ENCODE results near the gene FUNDC2.
A peak's percentile ranks its signal among the peaks of the same experiment; 100 is the strongest.
"Not testable (repeated sequence)": the region's sequence is repeated elsewhere in the genome, so short reads cannot be mapped to it uniquely, and the experiment has no call there.

Gene FUNDC2

GRCh38 chrX:155026727-155027508 is at the start of gene FUNDC2:
FUNDC2 (plus strand) TSS chrX:155026844; CDS start chrX:155026939, 95 bp downstream.
- DNase-seq = peak; percentile 86 to 89

DNA sequence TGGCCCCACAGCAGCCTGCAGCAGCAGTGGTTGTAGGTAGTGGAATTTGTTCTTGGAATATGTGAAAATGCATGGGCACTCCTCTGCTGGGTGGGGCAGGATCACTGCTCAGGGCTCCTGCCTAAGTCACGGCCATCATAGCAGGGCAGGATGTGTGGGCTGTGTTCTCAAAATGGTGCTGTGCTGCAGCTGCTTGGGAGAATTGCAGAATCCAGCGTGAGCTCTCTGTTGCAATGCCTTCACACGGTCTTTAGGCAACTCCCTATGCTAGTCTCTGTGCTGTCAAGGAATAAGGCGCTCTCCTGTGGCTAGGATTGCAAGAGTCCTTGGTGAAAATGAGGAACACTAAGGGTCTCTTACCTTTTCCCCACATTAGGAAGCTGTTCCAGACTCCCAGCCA is 47.0 kb upstream of the FUNDC2 start:
- DNase-seq = peak; percentile 52 to 77

- DNase-seq = peak; percentile 52 to 89
Measured at GRCh38 chrX:154980330-154981115, 46.1 kb upstream of the FUNDC2 start.

DNA sequence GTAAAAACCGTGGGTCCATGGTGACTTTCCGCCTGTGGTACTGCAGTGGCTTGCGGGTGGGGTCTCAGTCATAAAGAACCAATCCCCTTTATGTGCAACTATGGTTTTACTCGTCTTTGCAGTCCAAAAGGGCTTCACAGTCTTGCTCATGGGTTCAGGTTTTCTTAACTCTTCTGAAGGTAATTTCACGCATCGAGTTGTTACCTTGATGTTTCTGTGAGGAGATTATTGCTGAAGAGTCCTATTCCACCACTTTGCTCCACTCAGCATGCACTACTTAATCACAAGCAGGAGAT is 45.6 kb upstream of the FUNDC2 start:
- DNase-seq = no peak

DNA sequence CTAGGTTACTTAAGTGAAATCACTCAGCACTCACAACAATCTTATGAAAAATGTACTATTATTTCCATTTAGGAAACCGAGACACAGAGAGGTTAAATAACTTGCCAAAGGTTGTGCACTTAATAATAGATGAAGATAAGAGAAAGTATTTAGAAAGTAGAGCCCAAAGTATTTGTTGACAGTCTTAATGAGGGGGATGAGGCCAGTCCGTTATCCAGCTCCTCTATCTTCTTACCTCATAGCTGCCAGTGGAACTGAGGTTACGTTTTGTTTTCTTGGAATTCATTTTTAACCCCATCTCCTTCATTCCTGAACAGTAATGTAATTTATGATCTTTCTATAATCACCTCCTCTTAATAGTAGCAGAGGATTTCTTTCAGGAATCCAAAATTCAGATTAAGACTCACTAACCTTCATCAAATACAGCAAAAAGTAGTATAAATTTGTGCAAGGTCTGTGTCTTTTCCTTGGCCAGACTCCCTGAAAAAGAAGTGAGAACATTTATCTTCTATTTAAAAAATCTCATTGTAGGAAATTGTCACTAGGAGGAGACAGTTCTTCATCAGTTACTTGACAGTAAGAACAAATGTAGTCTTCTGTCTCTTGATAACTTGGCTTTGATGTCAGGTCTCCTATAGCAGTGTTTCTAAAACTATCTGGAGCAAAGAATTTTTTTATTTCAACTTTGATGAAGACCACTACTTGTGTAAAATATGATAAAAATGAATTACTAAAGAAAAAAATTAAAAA is 39.6 kb upstream of the FUNDC2 start:
- DNase-seq = no peak

DNA sequence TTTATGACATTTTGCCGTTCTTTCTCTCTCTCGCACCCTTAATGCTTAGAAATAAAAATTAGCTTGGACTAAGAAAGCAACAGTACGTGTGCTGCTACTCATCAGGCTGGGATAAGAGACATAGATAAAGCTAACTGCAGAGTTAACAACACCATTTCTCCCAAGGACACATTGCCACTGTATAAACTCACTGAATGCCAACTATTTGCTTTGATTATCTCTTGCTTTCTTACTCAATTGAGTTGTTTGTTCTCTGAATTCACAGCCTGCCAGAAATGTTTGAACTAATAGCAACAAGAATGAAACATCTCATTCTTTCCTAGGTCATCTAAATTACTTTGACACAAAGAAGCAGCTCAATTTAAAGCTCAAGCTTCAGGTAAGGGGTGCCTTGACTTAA is 38.7 kb upstream of the FUNDC2 start:
- DNase-seq = no peak

GRCh38 chrX:154988719-154989118 is 37.9 kb upstream of the FUNDC2 start:
- DNase-seq = no peak

- DNase-seq = no peak
Measured at GRCh38 chrX:154990496-154990895, 36.1 kb upstream of the FUNDC2 start.

- DNase-seq = no peak
Measured at GRCh38 chrX:154991039-154991438, 35.6 kb upstream of the FUNDC2 start.

DNA sequence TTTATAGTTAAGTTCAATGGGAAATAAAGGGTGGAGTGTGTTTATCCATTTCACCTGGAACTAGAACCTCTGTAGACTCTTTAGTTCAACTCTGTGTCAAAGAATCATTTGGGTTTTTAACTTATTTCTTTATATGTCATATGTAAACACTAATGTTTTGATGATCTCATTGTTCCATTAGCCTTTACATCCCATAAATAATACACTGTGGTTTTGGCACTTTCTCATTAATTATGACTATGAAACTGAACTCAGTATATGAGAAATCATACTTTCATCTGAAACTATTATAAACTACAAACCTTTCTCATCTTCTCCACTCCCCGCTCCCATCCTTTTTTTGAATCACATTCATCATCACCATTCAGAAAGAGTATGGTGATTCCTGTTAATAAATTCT is 35.2 kb upstream of the FUNDC2 start:
- no peak for DNase-seq

GRCh38 chrX:154998204-154998880 is 28.3 kb upstream of the FUNDC2 start:
- DNase-seq = no peak

GRCh38 chrX:155000841-155001240 is 25.8 kb upstream of the FUNDC2 start:
- DNase-seq = no peak

- no peak for DNase-seq
Measured at GRCh38 chrX:155001873-155002272, 24.8 kb upstream of the FUNDC2 start.

GRCh38 chrX:155005190-155005589 is 21.5 kb upstream of the FUNDC2 start:
- no peak for DNase-seq

GRCh38 chrX:155006379-155006778 is 20.3 kb upstream of the FUNDC2 start:
- not testable (repeated sequence) for DNase-seq

DNA sequence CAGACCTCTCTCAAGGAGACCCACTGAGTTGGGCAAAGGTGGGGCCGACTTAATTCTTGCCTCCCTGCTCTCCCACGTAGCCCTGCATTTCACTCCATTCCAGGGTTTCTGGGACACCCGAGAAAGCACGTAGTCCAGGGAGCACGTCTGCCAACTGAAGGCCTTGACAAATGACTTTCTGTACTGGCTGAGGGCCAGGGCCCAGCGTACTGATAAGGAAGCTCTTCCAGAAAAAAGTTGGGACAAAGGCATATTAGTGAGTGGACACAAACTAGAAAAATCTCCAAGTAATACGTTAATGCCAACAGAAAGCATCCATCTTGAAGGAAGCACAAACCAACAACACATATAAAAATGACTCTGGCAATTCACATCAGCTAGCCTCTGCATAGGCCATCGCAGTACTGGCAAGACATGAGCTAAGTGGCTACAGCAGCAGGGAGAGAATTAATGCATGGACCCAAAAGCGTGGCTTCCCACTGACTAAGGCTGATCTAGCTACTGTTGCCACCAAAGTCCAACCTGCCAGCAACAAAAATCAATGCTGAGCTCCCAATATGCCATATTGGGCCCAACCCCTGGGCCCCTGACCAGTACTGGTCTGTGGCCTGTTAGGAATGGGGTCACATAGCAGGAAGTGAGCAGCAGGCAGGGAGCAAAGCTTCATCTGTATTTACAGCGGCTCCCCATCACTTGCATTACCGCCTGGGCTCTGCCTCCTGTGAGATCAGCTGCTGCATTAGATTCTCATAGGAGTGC is 19.6 kb upstream of the FUNDC2 start:
- not testable (repeated sequence) for DNase-seq

GRCh38 chrX:155008578-155008977 is 18.1 kb upstream of the FUNDC2 start:
- DNase-seq = not testable (repeated sequence)

GRCh38 chrX:155009994-155010472 is 16.6 kb upstream of the FUNDC2 start:
- DNase-seq = no peak

DNA sequence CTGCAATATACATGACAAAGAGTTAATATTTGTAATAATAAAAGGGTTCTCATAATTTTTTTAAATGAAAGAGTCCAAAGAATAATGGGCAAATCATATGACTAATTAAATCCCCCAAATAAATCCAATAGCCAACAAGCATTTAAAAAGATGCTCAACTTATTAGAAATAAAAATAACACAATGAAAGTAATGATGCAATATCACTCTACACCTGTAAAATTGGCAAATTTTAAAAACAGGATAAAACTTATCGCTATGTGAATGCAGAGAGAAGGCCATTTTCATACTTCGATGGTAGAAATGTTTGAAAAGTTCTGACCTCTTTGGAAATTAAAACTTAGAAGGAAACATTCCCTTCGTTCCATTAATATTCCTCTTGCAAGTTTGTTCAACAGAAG is 6.1 kb upstream of the FUNDC2 start:
- DNase-seq = no peak

DNA sequence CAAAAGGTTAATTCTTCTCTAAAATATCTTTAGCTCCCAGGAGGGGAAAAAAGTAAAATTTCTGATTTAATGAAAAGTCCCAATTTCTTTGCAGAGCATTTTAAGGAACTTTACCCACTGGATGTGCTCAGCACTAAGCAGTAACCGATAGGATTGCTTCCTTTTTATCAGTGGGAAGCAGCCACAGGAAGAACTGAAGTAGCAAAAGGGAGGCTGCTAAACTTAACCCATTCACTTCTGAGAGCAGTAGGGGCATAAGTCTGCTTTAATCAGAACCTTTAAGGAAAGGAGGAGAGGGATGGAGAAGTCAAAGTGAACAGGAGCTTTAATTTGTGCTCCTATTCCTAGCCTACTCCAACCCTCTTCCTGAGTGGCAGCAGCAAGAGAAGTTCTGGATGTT is 4.1 kb upstream of the FUNDC2 start, which contains the start of gene F8:
TSS of gene F8 (minus strand) at position 139 of the 400 bp plus-strand sequence. CDS start 171 bp downstream, outside the sequence.
- DNase-seq = peak; percentile 13 to 35

DNA sequence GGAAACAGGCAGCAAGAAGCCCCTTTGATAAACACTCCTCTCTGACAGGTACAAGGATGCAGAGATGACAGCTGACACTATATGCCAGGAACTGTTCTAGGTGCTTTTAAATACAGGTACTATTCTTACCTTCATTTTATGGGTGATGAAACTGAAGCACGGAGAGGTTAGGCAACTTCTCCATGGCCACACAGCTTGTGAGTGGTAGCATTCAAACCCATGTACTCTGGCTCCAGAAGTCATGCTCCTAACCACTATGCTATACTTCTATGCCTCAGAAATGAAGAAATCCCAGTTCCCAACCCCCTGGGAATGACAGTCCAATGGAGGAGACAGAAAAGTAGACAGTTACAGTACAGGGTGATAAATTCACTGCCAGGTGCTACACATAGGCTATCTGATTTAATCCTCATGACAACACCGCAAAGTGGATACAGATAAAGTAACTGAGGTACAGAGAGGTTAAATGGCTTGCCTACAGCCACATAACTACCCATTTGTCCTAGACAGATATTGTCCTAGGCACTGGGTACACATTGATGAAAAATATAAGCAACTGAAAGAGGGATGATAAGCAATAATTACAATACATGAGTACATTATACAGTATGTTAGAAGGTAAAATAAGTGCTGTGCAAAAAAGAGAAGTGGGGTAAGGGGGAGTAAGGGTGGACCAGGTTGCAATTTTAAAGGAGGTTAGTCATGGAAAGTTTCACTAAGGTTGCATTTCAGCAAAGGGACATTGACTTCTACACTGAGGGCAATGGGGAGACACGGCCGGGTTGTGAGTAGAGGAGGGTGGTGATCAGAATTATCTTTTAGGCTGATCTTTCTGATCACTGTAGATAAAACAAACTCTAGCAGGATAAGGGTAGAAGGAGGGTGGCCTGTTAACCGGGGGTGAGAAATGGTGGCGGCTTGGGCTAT is 2.5 kb upstream of the FUNDC2 start:
- DNase-seq = no peak

Measured in inflammatory macrophage treated with lipopolysaccharide for 1 hour (primary cell).